IPS DF 6.9 (cell line): ENCODE measurements around the gene DDX10.

ENCODE experiments used
- DNase-seq: peaks from one replicate; pipeline ENCODE4 v3.0.0-alpha.2; 2013; ENCODE audit warnings: low read depth, low spot score
- H3K27ac ChIP-seq: one replicate; pipeline ENCODE4 v1.5.1; 2013; ENCODE audit warnings: low read length, control low read depth
- H3K27me3 ChIP-seq: 2 replicates; pipeline ENCODE4 v1.6.1; 2013; ENCODE audit warnings: mild to moderate bottlenecking, low read length; ENCODE audit not compliant: control insufficient read depth, insufficient read depth
- H3K36me3 ChIP-seq: 2 replicates; pipeline ENCODE4 v1.6.1; 2013; ENCODE audit warnings: low read length; ENCODE audit not compliant: control insufficient read depth, insufficient read depth
- H3K4me1 ChIP-seq: 2 replicates; pipeline ENCODE4 v1.6.1; 2013; ENCODE audit warnings: low read length; ENCODE audit not compliant: control insufficient read depth, insufficient read depth
- H3K4me3 ChIP-seq: 2 replicates; pipeline ENCODE4 v1.5.1; 2013; ENCODE audit warnings: mild to moderate bottlenecking, low read length
- H3K9me3 ChIP-seq: 2 replicates; pipeline ENCODE4 v1.6.1; 2013; ENCODE audit warnings: low read length, inconsistent platforms; ENCODE audit not compliant: control insufficient read depth, insufficient read depth
- WGBS: extraction: QIAGEN DNeasy Blood & Tissue Kit; methylation state at CpG from one replicate; pipeline ENCODE4 v1.1.7; 2013; ENCODE audit warnings: mixed read lengths, missing lambda C conversion rate; ENCODE audit not compliant: insufficient read length, insufficient coverage; 5-methylcytosine and 5-hydroxymethylcytosine counted together

DDX10 gene

DNA sequence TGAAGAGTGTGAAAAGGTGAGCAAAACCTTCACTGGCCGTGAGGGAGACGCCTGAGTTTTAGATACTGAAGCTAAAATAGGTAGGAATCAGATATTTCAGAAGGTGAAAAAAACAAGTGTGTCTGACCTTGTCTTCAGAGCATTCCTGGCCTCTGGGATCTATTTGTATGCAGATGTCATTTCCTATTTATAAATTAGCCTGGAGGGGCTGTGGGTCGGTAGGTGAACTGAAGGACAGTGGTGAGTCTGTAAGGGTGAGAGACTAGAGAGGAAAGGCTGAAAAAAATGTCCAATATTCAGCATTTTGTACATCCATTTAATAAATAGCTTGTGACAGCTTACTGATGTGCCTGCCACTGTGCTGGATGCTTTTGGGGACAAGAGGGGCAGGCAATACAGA lies 302.1 kb downstream of the DDX10 start:
- H3K4me3 ChIP-seq: no peak overlapping the region
- no peak overlapping the region for H3K27ac ChIP-seq
- no peaks in the 10 kb centered on the region for H3K9me3 ChIP-seq
- no peak for DNase-seq
- no peaks in the 10 kb centered on the region for H3K27me3 ChIP-seq
- peaks cover 2% of the 10 kb centered on the region; the same call in 1 of the 2 replicates for H3K4me1 ChIP-seq
- no peaks in the 10 kb centered on the region for H3K36me3 ChIP-seq
- no CpG with 5 or more reads among the region's 3 CpGs for WGBS

- Histone ChIP-seq H3K4me1 (peaks cover 2% of the 10 kb centered on the region; the same call in 1 of the 2 replicates), H3K36me3 (no peaks in the 10 kb centered on the region), H3K27me3 (no peaks in the 10 kb centered on the region), H3K9me3 (no peaks in the 10 kb centered on the region), H3K4me3 (no peak overlapping the region), H3K27ac (no peak overlapping the region)
- no CpG with 5 or more reads among the region's 7 CpGs for WGBS
- DNase-seq: no peak
Observed at GRCh38 chr11:108967571-108967970, 302.7 kb downstream of the DDX10 start.

GRCh38 chr11:108970221-108970991 lies 305.5 kb downstream of the DDX10 start:
- H3K9me3 ChIP-seq: no peaks in the 10 kb centered on the region
- no CpG with 5 or more reads among the region's 6 CpGs for WGBS
- DNase-seq: no peak
- no peak overlapping the region for H3K27ac ChIP-seq
- no peaks in the 10 kb centered on the region for H3K27me3 ChIP-seq
- H3K4me3 ChIP-seq: no peak overlapping the region
- peaks cover 2% of the 10 kb centered on the region; the same call in 1 of the 2 replicates for H3K4me1 ChIP-seq
- H3K36me3 ChIP-seq: no peaks in the 10 kb centered on the region

- no CpG with 5 or more reads among the region's 12 CpGs for WGBS
- no peak for DNase-seq
- H3K4me1 ChIP-seq: no peaks in the 10 kb centered on the region
- H3K36me3 ChIP-seq: no peaks in the 10 kb centered on the region
- H3K4me3 ChIP-seq: no peak overlapping the region
- no peaks in the 10 kb centered on the region for H3K27me3 ChIP-seq
- no peaks in the 10 kb centered on the region for H3K9me3 ChIP-seq
- no peak overlapping the region for H3K27ac ChIP-seq
Observed at GRCh38 chr11:108973402-108974162, 308.7 kb downstream of the DDX10 start.

- Histone ChIP-seq H3K36me3 (no peaks in the 10 kb centered on the region), H3K4me3 (no peak overlapping the region), H3K4me1 (no peaks in the 10 kb centered on the region), H3K9me3 (no peaks in the 10 kb centered on the region), H3K27ac (no peak overlapping the region), H3K27me3 (no peaks in the 10 kb centered on the region)
- no peak for DNase-seq
- WGBS: no CpG with 5 or more reads among the region's 2 CpGs
Observed at GRCh38 chr11:108975026-108975425, 310.2 kb downstream of the DDX10 start.

DNA sequence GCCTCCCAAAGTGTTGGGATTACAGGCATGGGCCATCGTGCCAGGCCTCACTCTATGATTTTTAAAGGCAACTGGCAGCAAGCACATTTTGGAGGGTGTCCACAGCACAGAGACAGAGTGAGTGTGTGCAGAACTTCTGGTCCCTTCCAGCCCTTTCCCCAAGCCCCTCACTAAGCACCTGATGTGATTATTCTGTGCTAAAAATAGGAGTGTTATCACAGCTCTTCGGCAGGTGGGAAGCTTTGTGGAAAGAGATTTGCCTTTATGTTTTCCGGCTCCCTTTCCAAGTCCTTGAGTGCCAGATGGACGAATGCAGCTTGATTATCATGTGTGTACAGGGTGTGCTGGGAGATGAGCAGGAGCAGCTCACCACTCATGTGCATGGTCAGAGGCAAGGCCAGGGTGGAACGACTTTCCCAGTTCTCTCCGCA lies 310.8 kb downstream of the DDX10 start:
- Histone ChIP-seq H3K27me3 (no peaks in the 10 kb centered on the region), H3K9me3 (no peaks in the 10 kb centered on the region), H3K36me3 (no peaks in the 10 kb centered on the region), H3K4me1 (no peaks in the 10 kb centered on the region), H3K4me3 (no peak overlapping the region), H3K27ac (no peak overlapping the region)
- WGBS: no CpG with 5 or more reads among the region's 6 CpGs
- DNase-seq: no peak

GRCh38 chr11:108983636-108984420 lies 319.0 kb downstream of the DDX10 start:
- no peaks in the 10 kb centered on the region for H3K27me3 ChIP-seq
- no peak for DNase-seq
- no peak overlapping the region for H3K4me3 ChIP-seq
- H3K36me3 ChIP-seq: no peaks in the 10 kb centered on the region
- no CpG with 5 or more reads among the region's 6 CpGs for WGBS
- peaks cover 2% of the 10 kb centered on the region; the same call in 1 of the 2 replicates for H3K4me1 ChIP-seq
- no peak overlapping the region for H3K27ac ChIP-seq
- H3K9me3 ChIP-seq: no peaks in the 10 kb centered on the region

DNA sequence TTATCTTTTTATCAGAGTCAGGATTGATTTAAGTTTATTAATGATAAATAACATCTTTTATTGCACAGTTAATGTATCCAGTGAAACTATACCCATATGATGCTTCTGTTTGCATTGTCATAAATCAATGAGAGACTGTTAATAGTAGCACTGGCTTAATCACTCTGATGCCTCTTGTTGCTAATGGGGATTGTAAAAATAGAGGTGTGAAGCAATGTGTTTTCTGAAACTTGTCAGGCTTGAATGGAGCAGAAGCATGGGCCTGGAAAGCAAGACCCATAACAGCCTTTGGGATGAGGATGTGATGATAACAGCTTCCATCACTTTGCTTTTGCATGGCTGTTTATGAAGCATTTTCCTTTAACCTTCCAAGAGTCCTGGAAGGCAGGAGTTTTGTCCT lies 319.7 kb downstream of the DDX10 start:
- no peak for DNase-seq
- Histone ChIP-seq H3K4me3 (no peak overlapping the region), H3K27ac (no peak overlapping the region), H3K4me1 (peaks cover 2% of the 10 kb centered on the region; the same call in 1 of the 2 replicates), H3K27me3 (no peaks in the 10 kb centered on the region), H3K9me3 (no peaks in the 10 kb centered on the region), H3K36me3 (no peaks in the 10 kb centered on the region)

GRCh38 chr11:108985236-108985944 lies 320.5 kb downstream of the DDX10 start:
- Histone ChIP-seq H3K4me1 (peaks cover 2% of the 10 kb centered on the region; the same call in 1 of the 2 replicates), H3K27me3 (no peaks in the 10 kb centered on the region), H3K9me3 (no peaks in the 10 kb centered on the region), H3K4me3 (no peak overlapping the region), H3K27ac (no peak overlapping the region), H3K36me3 (no peaks in the 10 kb centered on the region)
- WGBS: no CpG with 5 or more reads among the region's 3 CpGs
- DNase-seq: no peak

DNA sequence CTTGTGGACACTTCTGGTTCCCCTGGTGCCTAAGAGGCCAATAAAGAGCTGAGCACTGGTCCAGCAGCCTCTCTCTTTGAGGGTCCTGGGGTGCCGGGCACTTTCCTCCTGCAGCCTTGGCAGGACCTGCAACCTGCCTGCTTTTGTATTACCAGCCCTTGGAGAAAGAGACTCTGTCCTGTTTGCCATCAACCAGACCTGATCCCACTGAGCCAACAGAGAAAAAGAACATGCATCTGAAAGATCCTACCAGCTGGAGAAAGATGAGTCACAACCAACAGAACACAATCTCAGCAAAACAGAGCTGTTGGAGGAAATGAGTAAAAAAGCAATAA lies 321.0 kb downstream of the DDX10 start:
- Histone ChIP-seq H3K27ac (no peak overlapping the region), H3K27me3 (no peaks in the 10 kb centered on the region), H3K4me1 (peaks cover 2% of the 10 kb centered on the region; the same call in 1 of the 2 replicates), H3K36me3 (no peaks in the 10 kb centered on the region), H3K9me3 (no peaks in the 10 kb centered on the region), H3K4me3 (no peak overlapping the region)
- no CpG with 5 or more reads among the region's 1 CpG for WGBS
- DNase-seq: no peak
